Posterior vena cava (tissue), 2 donors: ENCODE data around the gene MYO3A. TPM values are rescaled to one million over a fixed set of nuclear protein-coding genes. Genes with fewer than 3 reads are reported as not detected.
"Not testable (repeated sequence)": the region's sequence is repeated elsewhere in the genome, so short reads cannot be mapped to it uniquely, and the experiment has no call there.

Experiments
- DNase-seq: peaks from one replicate; pipeline ENCODE4 v3.0.0-alpha.2; 2020; ENCODE audit warnings: low spot score
- intact Hi-C, 2 donors: fragments of 100-400 bp; cut with DNase I; formaldehyde crosslinking; loops; one replicate each; pipeline versions ENCODE4 v1.14.1 to v1.14.2; 2022 to 2023
- total RNA-seq, 2 donors: library from RNA; stranded (reverse); fragmentation: NEBNext Ultra II Directional; extraction: Animal tissue kit (Norgen Biotek cat#: 25700); gene quantifications; one replicate each; pipeline ENCODE4 v1.2.1, GENCODE V29; 2021
- donor health status: DM: yes; HTN: yes; CAD: no.
- donor health status: DM: yes; HTN: yes; CAD: no.

Gene MYO3A
- total RNA-seq, 2 donors from 2014 or later: 0.29 to 0.42 TPM

DNA sequence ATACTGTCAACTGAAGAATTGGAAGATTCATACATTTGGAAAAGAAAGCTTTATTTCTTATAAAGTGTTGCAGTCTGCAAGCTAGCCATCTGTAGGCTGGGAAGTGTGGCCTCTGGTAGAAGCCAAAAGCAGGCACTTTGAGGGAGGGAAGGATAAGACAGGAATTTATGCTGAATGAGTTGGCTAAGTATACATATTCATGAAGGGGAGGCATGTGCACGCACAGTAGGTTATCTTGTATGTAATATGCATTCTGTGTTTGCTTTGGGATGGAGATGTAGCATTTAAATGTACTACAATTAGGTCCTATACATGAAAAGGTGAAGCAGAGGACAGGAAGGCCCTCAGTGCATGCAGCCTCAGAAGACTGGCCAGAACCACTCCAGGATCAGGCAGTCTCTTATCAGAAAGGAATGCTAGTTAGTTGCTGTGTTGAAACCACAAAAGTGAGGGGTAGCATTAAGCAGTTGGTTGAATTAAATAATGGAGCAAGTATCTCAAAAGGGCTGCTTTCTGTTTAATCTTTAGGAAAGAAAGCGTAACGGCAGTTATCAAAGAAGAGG is 40.9 kb downstream of the MYO3A start:
- DNase-seq: no peak
- intact Hi-C loops: no loop called here

DNA sequence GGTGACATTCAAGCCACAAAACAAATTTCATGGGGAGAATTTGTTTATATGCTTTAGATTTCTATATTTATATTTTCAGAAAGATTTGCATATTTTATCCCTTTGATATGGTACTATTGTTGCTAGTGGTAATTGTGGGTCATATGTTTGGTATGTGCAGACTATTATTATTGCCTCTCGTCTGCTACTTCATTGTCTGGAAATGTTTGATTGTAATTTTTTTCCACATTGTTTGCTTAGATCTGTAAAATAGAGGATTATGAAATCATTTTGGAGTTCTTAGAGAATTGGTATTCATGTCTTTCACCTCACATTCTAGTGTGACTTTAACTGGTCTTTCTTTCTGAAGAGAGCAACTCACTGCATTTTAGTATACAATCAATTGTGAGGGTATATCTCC is 44.7 kb downstream of the MYO3A start:
- DNase-seq: no peak

DNA sequence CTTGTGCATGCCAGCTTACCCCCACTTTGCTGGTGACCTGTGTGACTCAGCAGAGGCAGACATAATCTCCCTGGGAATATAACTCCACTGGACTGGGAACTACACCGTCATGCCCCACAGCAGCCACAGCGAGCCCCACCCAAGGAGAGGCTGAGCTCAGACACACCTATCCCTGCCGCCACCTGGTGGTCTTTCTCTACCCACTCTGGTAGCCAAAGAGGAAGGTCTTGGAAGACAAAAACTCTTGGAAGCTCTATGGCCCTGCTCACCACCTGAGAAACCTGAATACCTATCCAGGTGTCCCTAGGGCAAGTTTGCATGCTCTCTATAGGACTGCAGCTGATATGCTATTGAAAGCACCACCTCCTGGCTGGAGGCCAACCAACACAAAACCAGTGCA is 48.1 kb downstream of the MYO3A start:
- intact Hi-C loops: no loop called here
- DNase-seq: no peak

More for the DNA sequence above, 44.7 kb downstream of the MYO3A start:
- intact Hi-C loops: no loop called here

DNA sequence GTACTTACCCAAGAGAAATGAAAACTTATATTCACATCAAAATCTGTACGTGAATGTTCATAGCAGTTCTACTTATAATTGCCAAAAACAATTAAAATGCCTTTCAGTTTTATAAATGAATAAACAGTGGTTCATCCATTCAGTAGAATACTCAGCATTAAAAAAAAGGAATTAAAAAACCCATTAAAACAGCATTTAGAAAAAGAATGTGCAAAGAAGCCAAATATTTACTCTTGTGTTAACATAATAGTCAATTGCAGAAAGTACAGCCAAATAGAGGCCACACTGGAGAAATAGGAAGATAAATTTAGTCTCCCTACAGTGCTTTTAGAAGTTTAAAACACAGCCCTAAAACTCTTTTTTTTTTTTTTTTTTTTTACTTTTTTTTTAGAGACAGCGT is 54.6 kb downstream of the MYO3A start:
- DNase-seq: no peak
- intact Hi-C loops: no loop called here

DNA sequence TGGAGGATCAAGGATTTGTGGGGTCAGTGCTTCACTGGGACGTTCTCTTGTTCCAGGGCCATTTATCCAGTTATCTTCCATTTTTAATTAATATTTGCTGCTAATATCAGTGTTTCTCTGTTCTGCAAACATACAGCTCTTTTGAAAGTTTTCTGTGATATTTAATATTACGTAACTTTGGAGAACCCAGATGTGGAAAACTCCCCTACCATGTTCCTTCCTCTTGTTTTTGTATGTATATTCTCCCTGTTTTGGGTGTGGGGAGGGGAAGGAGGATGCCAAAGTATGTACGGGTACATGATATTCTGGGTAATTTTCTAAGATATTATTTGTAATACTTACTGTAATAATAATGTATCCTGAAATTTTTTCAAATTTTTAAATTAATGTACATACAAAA is 55.9 kb downstream of the MYO3A start:
- intact Hi-C loops: no loop called here
- no peak for DNase-seq

DNA sequence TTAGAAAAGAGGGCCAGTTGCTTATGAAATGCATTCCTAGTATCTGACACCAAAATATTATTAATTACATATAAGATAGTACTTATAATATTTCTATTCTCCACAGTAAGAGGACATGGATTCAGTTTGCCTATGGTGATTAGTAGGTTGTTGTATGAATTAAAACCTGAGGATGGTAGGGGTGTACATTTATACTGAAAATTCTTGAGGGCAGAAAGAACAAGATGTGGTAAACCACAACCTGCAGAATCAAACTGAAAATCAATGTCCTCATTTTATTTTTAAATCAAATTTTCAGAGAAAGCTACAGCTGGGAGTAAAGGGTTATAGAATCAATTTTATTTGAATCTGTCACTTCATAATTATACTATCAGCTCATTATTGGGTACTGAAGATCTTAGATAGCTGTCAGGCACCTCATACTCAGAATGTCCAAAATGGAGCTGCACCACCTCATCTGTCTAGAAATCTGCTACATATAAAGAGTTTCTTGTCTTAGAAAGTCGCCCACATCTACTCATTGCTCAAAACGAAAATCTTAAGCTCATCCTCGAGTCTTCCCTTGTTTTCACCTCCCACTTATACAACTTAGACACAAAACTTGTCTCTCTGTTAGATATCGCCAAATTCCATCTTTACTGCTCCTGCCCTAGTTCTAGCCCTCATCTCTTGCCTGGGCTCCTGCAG is 65.4 kb downstream of the MYO3A start:
- intact Hi-C loops: no loop called here
- DNase-seq: no peak

DNA sequence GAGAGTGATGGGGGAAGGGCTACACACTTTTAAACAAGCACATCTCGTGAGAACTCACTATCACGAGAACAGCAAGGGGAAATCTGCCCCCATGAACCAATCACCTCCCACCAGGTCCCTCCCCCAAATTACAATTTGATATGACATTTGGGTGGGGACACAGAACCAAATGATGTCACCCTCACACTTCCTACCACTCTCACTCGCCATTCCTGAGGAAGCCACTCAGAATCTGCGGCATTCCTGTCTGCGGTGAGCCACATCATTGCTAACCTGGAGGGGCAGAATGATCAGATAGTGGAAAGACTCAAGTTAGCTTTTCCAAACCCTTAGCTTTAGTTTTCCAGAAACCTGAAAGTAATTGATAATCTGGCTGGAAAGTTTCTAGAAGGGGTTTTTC is 66.9 kb downstream of the MYO3A start:
- no peak for DNase-seq
- intact Hi-C loops: no loop called here

DNA sequence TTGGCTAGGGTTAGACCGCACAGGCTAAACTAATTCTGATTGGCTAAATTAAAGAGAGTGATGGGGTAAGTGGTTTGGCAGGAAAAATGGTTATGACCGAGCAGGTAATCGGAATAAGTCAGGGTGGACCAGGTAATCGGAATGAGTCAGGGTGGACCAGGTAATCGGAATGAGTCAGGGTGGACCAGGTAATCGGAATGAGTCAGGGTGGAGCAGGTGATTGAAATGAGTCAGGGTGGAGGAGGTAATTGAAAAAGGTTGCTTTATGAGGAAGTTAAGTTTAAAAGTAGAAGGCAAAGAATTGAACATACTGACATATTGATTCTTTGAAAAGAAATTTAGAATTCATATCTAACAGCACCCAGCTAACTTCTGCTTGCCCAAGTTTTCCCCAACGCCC is 68.4 kb downstream of the MYO3A start:
- intact Hi-C loops, DNase-seq: not testable (repeated sequence)

DNA sequence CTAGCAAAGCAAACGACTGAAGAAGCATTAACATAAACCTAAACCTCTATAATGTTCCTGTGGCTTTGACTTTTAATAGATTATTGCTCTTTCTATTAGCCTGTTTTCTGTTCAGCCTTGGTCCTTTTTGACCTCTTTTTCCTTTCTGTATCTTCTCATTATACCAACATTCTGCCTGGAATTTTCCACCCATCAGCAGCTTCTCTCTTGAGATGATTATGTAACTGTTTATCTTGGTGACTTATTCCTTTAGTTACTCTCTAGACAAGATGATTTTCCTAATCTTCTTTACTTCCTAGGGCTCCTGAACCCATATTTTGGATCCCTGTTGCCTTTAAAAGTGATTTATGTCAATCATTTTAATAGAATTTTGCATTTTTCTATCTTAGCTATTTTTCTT is 81.1 kb downstream of the MYO3A start:
- DNase-seq: no peak
- intact Hi-C loops: no loop called here

DNA sequence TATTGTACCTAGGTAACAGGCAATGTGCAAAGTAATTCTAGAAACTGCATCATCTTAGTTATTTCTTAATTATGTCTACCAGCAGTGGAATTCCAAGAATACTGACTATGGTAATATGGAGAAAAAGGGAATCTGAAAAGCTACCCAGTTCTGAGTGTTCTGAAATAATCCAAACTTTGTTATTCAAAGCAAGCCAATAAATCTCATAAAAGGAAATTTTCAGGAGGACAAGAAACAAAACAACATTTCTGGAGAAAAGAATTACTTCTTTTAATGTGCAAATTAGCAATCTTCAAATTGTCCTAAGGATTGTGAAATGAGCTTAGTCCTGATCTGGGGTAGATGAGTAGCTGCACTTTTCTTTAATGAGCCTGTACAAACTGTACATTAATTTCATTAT is 88.8 kb downstream of the MYO3A start:
- no peak for DNase-seq

DNA sequence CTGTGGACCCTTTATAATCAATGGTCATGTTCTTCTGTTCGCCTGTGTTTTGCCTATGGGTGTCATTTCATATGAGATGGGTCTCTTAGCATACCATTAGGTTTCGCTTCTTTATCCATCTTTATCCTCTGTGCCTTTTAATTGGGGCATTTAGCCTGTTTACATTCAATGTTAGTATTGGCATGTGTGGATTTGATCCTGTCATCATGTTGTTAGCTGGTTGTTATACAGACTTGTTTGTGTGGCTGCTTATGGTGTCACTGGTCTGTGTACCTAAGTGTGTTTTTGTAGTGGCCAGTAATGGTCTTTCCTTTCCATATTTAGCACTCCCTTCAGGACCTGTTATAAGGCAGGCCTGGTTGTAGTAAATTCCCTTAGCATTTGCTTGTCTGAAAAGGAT is 90.3 kb downstream of the MYO3A start:
- intact Hi-C loops: no loop called here
- DNase-seq: no peak

More for the DNA sequence above, 88.8 kb downstream of the MYO3A start:
- intact Hi-C loops: no loop called here

DNA sequence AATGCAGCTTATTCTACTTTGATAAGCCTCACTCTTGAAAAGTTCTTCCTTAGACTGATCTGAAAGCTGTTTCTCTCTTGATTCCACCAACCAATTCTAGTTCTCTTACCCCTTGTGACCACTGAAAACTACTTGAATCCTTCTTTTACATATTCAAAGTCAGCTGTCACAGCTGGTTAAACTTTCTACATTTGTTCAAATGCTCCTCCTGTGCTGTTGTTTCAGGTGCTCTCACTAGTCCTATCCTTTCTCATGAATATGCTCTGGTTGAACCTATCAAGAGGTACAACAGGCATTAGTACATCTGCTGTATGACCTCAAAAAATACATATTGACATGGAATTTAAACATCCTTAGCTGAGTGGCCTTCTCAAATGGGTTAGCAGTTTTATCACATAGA is 91.5 kb downstream of the MYO3A start:
- no peak for DNase-seq
- intact Hi-C loops: no loop called here

DNA sequence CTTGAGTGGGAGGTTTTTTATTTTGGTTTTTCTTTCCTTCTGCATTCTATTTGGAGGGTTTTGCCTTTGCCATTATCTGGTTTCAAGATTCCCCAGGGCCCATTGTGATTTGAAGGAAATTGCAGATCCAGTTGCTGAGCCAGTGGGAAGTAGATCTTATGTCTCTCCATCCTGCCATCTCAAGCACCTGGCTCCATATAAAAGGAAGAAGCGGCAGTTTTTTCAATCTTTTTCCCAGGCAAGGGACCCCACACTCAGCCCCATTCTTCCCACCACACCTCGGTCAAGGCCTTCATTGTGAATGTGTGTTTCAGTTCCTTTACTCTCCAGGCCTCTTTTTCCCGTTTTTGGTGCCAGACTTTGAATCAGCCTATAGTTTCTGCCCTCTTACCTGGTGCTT is 95.8 kb downstream of the MYO3A start:
- no peak for DNase-seq
- intact Hi-C loops: no loop called here

DNA sequence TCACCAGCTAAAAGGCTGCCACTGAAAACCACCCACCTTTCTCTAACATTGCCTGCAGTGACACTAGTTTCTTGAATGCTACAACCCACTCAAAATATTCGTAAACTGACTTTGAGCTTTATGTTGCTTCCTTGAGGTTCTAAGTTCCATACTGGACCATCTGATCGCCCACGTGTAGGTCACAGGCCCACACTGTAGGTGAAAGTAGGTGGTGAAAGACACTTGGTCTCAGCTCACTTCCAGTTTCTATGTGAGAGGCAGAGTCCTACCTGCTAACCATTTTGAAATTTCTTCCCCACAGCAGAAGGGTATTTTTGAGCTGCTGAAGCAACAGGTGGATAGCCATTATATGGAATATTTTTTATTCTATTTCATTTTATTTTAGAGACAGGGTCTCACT is 97.3 kb downstream of the MYO3A start:
- intact Hi-C loops: no loop called here
- DNase-seq: no peak

DNA sequence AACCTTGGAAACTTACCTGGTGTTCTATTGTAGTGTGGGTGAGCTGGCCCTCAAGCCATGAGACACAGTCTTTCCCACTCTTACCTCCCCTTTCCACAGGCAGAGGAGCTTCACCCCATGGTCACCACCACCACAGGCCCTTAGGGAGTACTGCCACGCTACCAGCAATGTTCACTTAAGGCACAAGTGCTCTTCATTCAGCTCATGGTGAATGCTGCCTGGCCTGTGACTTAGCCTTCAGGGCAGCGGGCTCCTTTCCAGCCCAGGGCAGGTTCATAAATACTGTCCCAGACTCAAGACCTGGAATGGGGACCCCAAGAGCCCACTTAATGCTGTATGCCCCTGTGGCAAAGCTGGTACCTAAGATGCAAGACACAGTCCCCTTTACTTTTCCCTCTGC is 109.4 kb downstream of the MYO3A start:
- no peak for DNase-seq
- intact Hi-C loops: no loop called here

DNA sequence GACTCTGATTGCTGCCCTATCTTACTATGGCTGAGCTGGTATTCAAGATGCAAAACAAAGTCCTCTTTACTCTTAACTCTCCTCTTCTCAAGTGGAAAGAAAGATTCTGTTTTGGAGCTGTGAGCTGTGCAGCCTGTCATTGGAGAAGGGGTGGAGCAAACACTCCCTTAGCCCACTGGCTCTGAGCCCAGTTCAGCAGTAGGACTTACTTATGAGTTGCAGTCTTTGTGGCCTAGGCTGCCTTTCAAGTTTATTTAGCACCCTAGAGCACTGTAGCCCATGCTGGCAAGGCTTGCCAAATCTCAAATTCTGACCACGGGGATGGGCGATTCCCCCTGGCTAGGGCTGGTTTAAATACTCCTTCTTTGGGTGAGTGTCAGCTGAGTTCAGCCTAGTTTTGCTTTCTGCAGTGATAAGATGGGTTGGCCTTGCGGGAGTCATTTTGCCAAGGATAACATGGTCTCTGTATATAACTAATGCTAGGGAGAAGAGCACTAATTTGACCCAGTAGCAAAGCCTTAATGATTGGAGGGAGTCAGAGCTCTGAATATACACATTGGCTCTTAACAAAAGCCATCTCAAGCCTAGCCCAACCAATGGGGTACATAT is 110.2 kb downstream of the MYO3A start:
- peak; percentile 80 for DNase-seq
- intact Hi-C loops: no loop called here

DNA sequence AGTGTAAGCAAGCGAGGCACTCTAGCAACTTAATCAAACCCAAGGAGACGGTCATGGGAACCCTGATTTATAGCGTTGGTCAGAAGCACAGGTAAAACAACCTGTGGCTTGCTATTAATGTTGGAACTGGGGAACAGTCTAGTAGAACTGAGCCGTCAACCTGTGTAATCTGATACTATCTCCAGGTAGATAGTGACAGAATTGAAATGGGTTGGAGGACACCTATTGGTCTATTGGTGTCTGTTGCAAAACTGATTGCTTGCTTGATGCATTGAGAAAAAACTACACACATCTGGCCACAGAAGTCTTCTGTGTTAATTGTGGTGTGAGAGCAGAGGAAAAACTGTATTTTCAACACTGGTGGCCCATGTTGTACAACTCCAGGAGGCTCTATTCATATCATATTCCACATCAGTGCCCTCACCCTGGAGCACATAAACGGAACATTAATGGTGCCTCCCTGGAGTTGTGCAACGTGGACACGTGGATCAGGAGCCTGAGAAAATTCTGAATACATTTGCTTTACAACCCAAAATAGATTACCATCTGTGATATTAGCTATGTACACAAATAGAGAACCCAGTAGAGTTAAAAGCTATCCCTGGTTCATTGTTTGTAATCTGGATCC is 112.2 kb downstream of the MYO3A start:
- intact Hi-C loops: no loop called here
- DNase-seq: no peak

DNA sequence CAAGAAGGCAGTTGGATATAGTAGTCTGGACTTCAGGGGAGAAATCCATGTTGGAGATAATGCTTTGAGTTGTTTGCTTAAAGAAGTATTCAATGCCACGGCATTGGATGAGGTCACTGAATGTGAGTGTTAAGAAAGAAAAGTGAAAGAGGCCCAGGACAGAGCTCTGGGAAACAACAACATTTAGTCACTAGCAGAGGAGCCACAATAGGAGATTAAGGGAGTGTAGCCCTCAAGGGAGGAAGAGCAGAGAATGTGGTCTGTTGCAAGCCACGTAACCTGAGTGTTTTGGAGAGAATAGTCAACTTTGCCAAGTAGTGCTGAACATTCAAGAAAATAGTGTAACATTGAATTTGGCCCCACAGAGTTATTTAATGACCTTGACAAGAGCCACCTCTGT is 114.7 kb downstream of the MYO3A start:
- DNase-seq: no peak
- intact Hi-C loops: no loop called here

DNA sequence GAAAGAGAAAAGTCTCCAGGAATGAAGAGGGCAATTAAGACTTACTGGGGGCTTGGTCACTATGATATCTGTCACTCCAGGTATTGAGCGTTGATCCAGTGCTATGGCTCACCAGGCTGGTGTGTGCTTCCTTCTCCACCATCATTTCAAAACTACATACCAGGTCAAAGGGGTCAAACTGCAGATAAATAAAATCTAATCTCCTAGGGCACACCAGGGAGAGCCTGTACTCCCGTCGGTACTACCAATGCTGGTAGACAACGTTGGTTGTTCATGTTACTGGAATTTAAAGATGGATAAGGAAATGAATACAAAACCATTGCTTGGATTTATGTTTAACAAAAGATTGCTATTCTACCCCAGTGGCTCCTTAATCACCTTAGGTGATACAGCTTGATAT is 118.3 kb downstream of the MYO3A start:
- no peak for DNase-seq
- intact Hi-C loops: no loop called here

DNA sequence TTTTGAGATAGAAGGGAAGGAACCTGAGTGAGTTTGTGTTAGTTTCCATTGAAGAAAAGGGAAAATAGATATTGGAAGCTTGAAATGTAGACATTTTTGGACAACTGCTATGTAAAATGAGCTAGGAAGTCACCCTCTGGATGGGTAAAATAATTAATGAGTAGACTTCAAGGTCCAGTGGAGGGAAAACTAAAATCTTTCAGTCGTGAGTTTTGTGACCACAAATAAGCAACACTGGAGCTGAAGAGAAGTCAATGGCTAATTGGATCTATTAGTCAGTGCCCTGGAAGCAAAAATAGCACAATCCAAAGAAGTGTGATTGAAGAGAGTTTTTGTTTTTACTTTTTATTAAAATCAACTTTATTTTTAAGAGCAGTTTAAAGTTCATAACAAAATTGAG is 123.4 kb downstream of the MYO3A start:
- intact Hi-C loops: no loop called here
- no peak for DNase-seq

DNA sequence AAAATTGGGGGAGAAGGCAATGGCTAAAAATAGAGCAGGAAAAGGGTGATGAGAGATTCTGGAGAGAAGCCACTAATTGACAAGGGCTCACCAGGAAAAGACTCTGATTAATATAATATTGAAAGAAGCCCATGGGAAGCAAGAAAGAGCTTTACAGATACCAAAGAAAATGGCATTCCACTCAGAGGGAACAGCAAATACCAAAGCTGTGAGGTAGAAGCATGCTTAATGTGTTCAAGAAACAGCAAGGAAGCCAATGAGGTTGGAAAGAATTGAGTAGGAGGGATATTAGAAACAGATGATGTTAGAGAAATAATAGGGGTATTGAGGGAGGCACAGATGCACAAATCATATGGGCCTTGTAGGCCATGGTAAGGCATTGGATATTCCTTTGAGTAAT is 130.1 kb downstream of the MYO3A start:
- no peak for DNase-seq
- intact Hi-C loops: no loop called here
